Left ventricle myocardium inferior (tissue), 1 donor: ENCODE results near the gene SLC30A2. TPM values are rescaled to one million over a fixed set of nuclear protein-coding genes. Genes with fewer than 3 reads are reported as not detected.
A peak's percentile ranks its signal among the peaks of the same experiment; 100 is the strongest.

ENCODE experiments used
- DNase-seq: peaks from one replicate; pipeline ENCODE4 v3.0.0-alpha.2; 2020
- H3K27ac ChIP-seq: fragments of 200-600 bp; replicated peaks from 2 replicates; pipeline ENCODE4 v1.8.0; 2021
- H3K27me3 ChIP-seq: fragments of 200-600 bp; 2 replicates; pipeline ENCODE4 v1.8.0; 2021; ENCODE audit warnings: low read depth
- H3K36me3 ChIP-seq: fragments of 200-600 bp; 2 replicates; pipeline ENCODE4 v1.8.0; 2021
- H3K4me1 ChIP-seq: fragments of 200-600 bp; 2 replicates; pipeline ENCODE4 v1.8.0; 2021
- H3K4me3 ChIP-seq: fragments of 200-600 bp; 2 replicates; pipeline ENCODE4 v1.8.0; 2021; ENCODE audit warnings: mild to moderate bottlenecking, moderate library complexity
- H3K9me3 ChIP-seq: fragments of 200-600 bp; replicated peaks from 2 replicates; pipeline ENCODE4 v1.8.0; 2021
- CTCF ChIP-seq: fragments of 200-600 bp; IDR thresholded peaks from 2 replicates; pipeline ENCODE4 v1.8.0; 2021; ENCODE audit warnings: antibody characterized with exemption, mild to moderate bottlenecking, borderline replicate concordance
- intact Hi-C: fragments of 100-400 bp; cut with micrococcal nuclease; formaldehyde crosslinking; loops from one replicate; pipeline ENCODE4 v1.11.0; 2022
- total RNA-seq: library from RNA; stranded (reverse); fragmentation: NEBNext Ultra II Directional; extraction: Animal tissue kit (Norgen Biotek cat#: 25700); gene quantifications from one replicate; pipeline ENCODE4 v1.2.1, GENCODE V29; 2021
- donor health status: DM: no; HTN: yes; CAD: no; lungs with severe emphysema.

SLC30A2 gene
- total RNA-seq, 1 donor from 2014 or later = 7.1 TPM

GRCh38 chr1:26090893-26091292 is 45.0 kb upstream of the SLC30A2 start:
- Histone ChIP-seq H3K4me3 (no peak overlapping the region), H3K27me3 (peaks cover 5% of the 10 kb centered on the region), H3K36me3 (no peaks in the 10 kb centered on the region), H3K4me1 (peaks cover 20% of the 10 kb centered on the region), H3K27ac (no peak overlapping the region), H3K9me3 (no peaks in the 10 kb centered on the region)
- TF ChIP-seq CTCF = no peak
- DNase-seq = no peak
- intact Hi-C loops = no loop called here

- DNase-seq = no peak
- H3K27me3 ChIP-seq = peaks cover 5% of the 10 kb centered on the region
- H3K27ac ChIP-seq = no peak overlapping the region
- H3K9me3 ChIP-seq = no peaks in the 10 kb centered on the region
- H3K4me3 ChIP-seq = no peak overlapping the region
- no peak for TF ChIP-seq CTCF
- intact Hi-C loops = no loop called here
- H3K4me1 ChIP-seq = peaks cover 15% of the 10 kb centered on the region
- no peaks in the 10 kb centered on the region for H3K36me3 ChIP-seq
Observed at GRCh38 chr1:26089125-26089524, 43.2 kb upstream of the SLC30A2 start.

GRCh38 chr1:26084844-26085243 is 38.9 kb upstream of the SLC30A2 start:
- no peak for TF ChIP-seq CTCF
- Histone ChIP-seq H3K9me3 (no peaks in the 10 kb centered on the region), H3K27me3 (peaks cover 8% of the 10 kb centered on the region), H3K36me3 (no peaks in the 10 kb centered on the region), H3K4me1 (peaks cover 39% of the 10 kb centered on the region), H3K4me3 (no peak overlapping the region), H3K27ac (peak overlapping the region; percentile 90)
- intact Hi-C loops = no loop called here
- no peak for DNase-seq

GRCh38 chr1:26084091-26084561 is 38.2 kb upstream of the SLC30A2 start:
- no peak overlapping the region for H3K4me3 ChIP-seq
- intact Hi-C loops = no loop called here

GRCh38 chr1:26083208-26083607 is 37.3 kb upstream of the SLC30A2 start:
- no peak overlapping the region for H3K4me3 ChIP-seq
- H3K27me3 ChIP-seq = peaks cover 8% of the 10 kb centered on the region
- no peaks in the 10 kb centered on the region for H3K36me3 ChIP-seq
- peak; percentile 22 for DNase-seq
- peaks cover 56% of the 10 kb centered on the region for H3K4me1 ChIP-seq
- no peak for TF ChIP-seq CTCF
- peak overlapping the region; percentile 90 for H3K27ac ChIP-seq
- H3K9me3 ChIP-seq = no peaks in the 10 kb centered on the region
- intact Hi-C loops = no loop called here

More at GRCh38 chr1:26084091-26084561, 38.2 kb upstream of the SLC30A2 start:
- no peaks in the 10 kb centered on the region for H3K36me3 ChIP-seq
- peaks cover 46% of the 10 kb centered on the region for H3K4me1 ChIP-seq
- peaks cover 8% of the 10 kb centered on the region for H3K27me3 ChIP-seq
- peak; percentile 58 for DNase-seq
- H3K9me3 ChIP-seq = no peaks in the 10 kb centered on the region
- peak overlapping the region; percentile 90 for H3K27ac ChIP-seq
- no peak for TF ChIP-seq CTCF

- H3K27me3 ChIP-seq = peaks cover 3% of the 10 kb centered on the region
- TF ChIP-seq CTCF = no peak
- no peaks in the 10 kb centered on the region for H3K36me3 ChIP-seq
- peaks cover 56% of the 10 kb centered on the region for H3K4me1 ChIP-seq
- DNase-seq = no peak
- H3K27ac ChIP-seq = peak overlapping the region; percentile 90
- H3K9me3 ChIP-seq = no peaks in the 10 kb centered on the region
- H3K4me3 ChIP-seq = no peak overlapping the region
- intact Hi-C loops = no loop called here
Observed at GRCh38 chr1:26082020-26082350, 36.1 kb upstream of the SLC30A2 start.
